Measurements from ENCODE around the gene UBE2V1. TPM values are rescaled to one million over a fixed set of nuclear protein-coding genes. Genes with fewer than 3 reads are reported as not detected.
A peak's percentile ranks its signal among the peaks of the same experiment; 100 is the strongest.

UBE2V1 gene
- total RNA-seq, 4 donors from 2014 or later: 45.6 to 124 (median 62.9) TPM

DNA sequence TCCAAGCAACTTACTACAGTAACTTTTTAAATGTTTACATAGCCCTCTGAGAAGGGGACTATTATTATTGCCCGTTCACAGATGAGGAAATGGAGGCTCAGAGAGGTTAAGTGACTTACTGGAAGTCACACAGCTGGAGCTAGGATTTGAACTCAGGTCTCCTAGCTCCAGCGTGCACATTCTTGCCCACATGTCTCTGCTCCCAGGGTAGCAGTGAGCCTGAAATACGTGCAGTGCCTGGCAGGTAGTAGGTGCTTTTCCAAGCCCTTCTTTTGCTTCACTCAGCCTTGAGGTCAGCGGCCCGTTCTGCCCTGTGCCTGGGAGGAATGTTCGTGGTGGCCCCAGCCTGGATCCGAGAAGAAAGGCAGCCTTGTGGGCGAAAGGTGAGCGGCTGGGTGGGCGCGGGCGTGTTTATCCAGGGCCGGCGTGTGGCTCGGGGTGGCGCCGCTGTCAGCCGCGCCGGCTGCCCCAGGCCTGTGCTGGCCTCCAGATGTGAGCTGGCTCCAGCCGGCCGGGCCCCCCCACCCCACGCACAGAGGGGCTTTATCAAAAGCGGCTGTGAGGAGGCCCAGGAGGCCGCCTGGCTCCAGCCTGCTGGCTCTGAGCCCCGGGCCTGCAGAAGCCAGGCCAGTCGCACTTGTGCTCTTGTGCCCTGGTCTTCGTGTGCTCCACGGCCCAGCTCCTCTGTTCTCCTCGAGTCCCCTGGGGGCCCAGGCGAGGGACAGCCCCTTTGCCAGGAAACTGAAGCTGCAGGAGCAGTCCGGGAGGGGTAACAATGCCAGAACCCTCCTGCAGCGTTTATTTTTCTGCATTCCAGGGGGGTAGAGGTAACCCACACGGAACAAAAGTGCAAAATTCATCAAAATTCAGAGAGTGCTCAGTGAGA is 58.1 kb downstream of the UBE2V1 start:
- no peak overlapping the region for H3K27ac ChIP-seq
- TF ChIP-seq, protein P1, sequence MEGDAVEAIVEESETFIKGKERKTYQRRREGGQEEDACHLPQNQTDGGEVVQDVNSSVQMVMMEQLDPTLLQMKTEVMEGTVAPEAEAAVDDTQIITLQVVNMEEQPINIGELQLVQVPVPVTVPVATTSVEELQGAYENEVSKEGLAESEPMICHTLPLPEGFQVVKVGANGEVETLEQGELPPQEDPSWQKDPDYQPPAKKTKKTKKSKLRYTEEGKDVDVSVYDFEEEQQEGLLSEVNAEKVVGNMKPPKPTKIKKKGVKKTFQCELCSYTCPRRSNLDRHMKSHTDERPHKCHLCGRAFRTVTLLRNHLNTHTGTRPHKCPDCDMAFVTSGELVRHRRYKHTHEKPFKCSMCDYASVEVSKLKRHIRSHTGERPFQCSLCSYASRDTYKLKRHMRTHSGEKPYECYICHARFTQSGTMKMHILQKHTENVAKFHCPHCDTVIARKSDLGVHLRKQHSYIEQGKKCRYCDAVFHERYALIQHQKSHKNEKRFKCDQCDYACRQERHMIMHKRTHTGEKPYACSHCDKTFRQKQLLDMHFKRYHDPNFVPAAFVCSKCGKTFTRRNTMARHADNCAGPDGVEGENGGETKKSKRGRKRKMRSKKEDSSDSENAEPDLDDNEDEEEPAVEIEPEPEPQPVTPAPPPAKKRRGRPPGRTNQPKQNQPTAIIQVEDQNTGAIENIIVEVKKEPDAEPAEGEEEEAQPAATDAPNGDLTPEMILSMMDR (IDR thresholded peaks at IDR 0.05): no peak
- TF ChIP-seq POLR2A (IDR thresholded peaks at IDR 0.05): no peak
- H3K36me3 ChIP-seq: no peaks in the 10 kb centered on the region
- H3K9me3 ChIP-seq: no peaks in the 10 kb centered on the region
- no peaks in the 10 kb centered on the region for H3K27me3 ChIP-seq
- no peak overlapping the region for H3K4me3 ChIP-seq
- intact Hi-C loops (cut with DNase I; ENCODE audit: low total_unique reads): no loop called here
- no peaks in the 10 kb centered on the region for H3K4me1 ChIP-seq
- peak in 1 of 2 donors; percentile 31 for DNase-seq

DNA sequence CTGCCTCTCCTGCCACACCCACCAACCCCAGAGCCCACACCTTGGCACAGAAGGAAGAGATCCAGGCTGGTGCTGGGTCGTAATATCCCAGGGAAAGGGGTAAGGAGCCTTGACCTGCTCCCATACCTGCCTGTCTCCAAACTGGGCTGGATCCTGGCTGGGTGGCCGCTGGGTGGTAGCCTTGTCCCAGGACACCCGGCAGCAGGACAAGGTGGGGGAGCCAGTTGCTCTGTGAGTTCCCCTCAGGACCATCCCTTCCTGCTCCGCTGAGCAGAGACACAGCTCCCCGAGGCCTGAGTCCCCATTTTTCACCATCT is 58.8 kb downstream of the UBE2V1 start:
- intact Hi-C loops (cut with DNase I; ENCODE audit: low total_unique reads): no loop called here
- no peaks in the 10 kb centered on the region for H3K36me3 ChIP-seq
- DNase-seq: no peak
- H3K9me3 ChIP-seq: no peaks in the 10 kb centered on the region
- TF ChIP-seq, protein P1 (IDR thresholded peaks at IDR 0.05): no peak
- no peak for TF ChIP-seq POLR2A (IDR thresholded peaks at IDR 0.05)
- H3K4me3 ChIP-seq: no peak overlapping the region
- H3K4me1 ChIP-seq: no peaks in the 10 kb centered on the region
- H3K27me3 ChIP-seq: no peaks in the 10 kb centered on the region
- no peak overlapping the region for H3K27ac ChIP-seq

DNA sequence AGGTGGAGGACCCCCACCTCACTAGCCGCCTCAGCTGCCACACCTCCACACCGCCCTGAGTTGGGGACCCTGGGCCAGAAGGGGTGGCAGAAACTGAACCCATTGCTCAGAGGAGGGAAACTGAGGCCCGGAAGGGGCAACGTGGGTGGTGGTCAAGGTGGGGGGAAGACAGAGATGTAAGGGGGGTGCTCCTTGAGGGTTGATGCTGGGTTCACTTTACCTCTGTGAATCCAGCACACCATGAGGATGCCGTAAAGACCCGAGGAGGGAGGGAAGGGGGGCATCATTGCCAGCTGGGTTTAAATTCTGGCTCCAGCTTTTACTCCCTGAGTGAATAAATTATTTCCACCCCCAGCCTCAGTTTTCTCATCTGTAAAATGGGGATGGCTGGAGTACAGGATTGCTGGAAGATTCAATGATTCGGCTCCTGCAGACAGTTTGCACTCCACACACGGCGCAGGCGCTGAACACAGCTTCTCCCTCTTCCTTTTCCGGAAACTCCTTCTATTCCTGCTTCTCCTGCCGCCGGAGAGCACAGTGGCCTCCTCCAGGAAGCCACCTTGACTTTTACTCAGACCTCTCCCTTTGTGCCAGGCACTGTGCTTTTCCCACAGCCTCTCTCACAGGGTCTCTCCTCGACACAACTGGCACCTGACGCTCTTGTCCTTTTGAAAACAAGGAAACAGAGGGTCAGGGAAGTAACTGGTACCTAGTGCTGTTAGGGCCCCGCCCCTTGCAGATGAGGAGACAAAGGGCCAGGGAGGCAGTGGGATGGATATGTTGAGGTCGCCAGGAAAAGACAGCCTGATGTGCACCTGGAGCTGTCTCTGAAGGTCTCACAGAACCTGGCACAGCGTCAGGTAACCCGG is 59.4 kb downstream of the UBE2V1 start:
- no peak for TF ChIP-seq POLR2A (IDR thresholded peaks at IDR 0.05)
- H3K27ac ChIP-seq: no peak overlapping the region
- no peak overlapping the region for H3K4me3 ChIP-seq
- intact Hi-C loops (cut with DNase I; ENCODE audit: low total_unique reads): no loop called here
- no peaks in the 10 kb centered on the region for H3K27me3 ChIP-seq
- H3K4me1 ChIP-seq: no peaks in the 10 kb centered on the region
- no peak for DNase-seq
- no peaks in the 10 kb centered on the region for H3K36me3 ChIP-seq
- no peaks in the 10 kb centered on the region for H3K9me3 ChIP-seq

DNA sequence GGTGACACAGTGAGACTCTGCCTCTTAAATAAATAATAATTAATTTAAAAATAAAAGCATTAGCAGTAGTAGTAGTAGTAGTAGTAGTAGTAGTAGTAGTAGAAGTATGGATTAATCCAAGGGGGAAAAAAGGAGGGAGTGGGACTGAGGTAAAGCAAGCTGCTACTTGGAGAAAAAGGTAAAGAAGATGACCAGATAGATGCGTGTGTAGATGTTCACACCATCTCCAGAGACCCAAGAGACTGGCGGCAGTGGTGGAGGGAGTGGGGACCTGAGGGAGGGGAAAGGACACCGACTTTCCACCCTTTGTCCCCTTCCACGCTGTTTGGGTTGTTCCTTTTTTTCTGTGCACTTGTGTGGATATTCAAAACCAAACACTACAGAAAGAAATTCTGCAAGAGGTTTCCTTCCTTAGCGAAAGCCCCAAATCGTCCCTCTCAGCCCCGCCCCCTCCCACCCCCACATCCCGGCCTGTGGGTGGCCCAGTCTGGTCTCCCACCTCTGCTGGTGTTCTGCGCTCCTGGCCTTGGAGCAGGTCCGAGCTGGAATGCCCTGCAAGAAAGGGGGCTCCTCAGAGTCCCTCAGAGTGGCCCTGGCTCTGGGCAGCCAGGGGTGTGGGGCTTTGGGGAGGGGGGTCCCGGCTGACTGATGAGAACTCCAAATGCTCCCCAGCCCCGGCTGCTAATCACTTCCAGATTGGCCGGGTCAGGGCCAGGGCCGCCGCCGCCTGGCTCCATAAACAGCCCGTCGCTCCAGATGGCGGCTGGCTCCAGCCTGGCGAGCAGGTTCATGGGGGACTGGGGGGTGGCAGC is 60.2 kb downstream of the UBE2V1 start:
- DNase-seq: no peak
- H3K36me3 ChIP-seq: no peaks in the 10 kb centered on the region
- H3K27ac ChIP-seq: no peak overlapping the region
- intact Hi-C loops (cut with DNase I; ENCODE audit: low total_unique reads): no loop called here
- no peak for TF ChIP-seq POLR2A (IDR thresholded peaks at IDR 0.05)
- TF ChIP-seq, protein P1 (IDR thresholded peaks at IDR 0.05): no peak
- H3K27me3 ChIP-seq: no peaks in the 10 kb centered on the region
- H3K4me3 ChIP-seq: no peak overlapping the region
- H3K4me1 ChIP-seq: no peaks in the 10 kb centered on the region
- H3K9me3 ChIP-seq: no peaks in the 10 kb centered on the region

DNA sequence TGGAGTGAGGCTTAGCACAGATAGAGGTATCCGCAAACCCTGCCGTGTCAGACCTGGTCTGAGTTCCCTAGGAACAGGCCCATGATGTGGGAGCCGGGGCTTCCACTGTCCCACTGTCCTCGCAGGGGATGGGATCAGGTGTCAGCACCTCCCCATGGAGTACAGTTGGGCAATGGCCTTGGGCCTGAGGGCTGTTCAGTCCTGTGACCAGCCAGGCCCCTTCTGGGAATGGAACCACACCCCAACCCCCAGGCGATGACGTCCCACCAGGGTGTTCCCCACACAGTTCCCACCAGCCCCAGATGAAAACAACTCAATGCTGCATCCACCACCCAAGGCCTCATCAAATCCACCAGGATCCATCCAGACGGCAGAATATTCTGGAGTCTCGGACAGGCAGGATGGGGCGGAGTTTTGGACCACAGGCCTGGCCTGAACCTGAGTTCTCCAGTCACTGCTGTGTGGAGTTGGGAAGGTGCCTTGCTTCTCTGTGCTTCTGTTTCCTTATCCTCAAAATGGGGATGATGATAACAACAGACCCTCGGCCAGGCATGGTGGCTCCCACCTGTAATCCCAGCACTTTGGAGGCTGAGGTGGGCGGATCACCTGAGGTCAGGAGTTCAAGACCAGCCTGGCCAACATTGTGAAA is 62.2 kb downstream of the UBE2V1 start:
- Histone ChIP-seq H3K27me3 (no peaks in the 10 kb centered on the region), H3K36me3 (no peaks in the 10 kb centered on the region), H3K9me3 (no peaks in the 10 kb centered on the region), H3K4me3 (no peak overlapping the region), H3K4me1 (no peaks in the 10 kb centered on the region), H3K27ac (no peak overlapping the region)
- no peak for DNase-seq
- no peak for TF ChIP-seq POLR2A (IDR thresholded peaks at IDR 0.05)
- TF ChIP-seq, protein P1 (IDR thresholded peaks at IDR 0.05): no peak
- intact Hi-C loops (cut with DNase I; ENCODE audit: low total_unique reads): no loop called here

All from uterus (tissue), 4 donors.